Stimulated activated CD8-positive, alpha-beta memory T cell treated with anti-CD3 and anti-CD28 coated beads, Interleukin-12 subunit alpha, Interleukin-12 subunit beta, amount 100 ng/mL, for 4 hours (primary cell): ENCODE data around the gene A1CF.

ENCODE experiments used
- DNase-seq: peaks from one replicate; pipeline ENCODE4 v3.0.0-alpha.2; 2020; ENCODE audit warnings: low read depth

Gene A1CF

GRCh38 chr10:50862719-50863118 lies 22.7 kb downstream of the A1CF start:
- DNase-seq: no peak

GRCh38 chr10:50861370-50861769 lies 24.1 kb downstream of the A1CF start:
- no peak for DNase-seq

GRCh38 chr10:50857579-50857978 lies 27.8 kb downstream of the A1CF start:
- no peak for DNase-seq

GRCh38 chr10:50855461-50855860 lies 30.0 kb downstream of the A1CF start:
- DNase-seq: no peak

- no peak for DNase-seq
Observed at GRCh38 chr10:50855015-50855414, 30.4 kb downstream of the A1CF start.

GRCh38 chr10:50853557-50853956 lies 31.9 kb downstream of the A1CF start:
- DNase-seq: no peak

GRCh38 chr10:50851884-50852671 lies 33.3 kb downstream of the A1CF start:
- no peak for DNase-seq

- DNase-seq: no peak
Observed at GRCh38 chr10:50850578-50851230, 34.7 kb downstream of the A1CF start.

GRCh38 chr10:50846753-50847152 lies 38.7 kb downstream of the A1CF start:
- no peak for DNase-seq

- no peak for DNase-seq
Observed at GRCh38 chr10:50837095-50837494, 48.3 kb downstream of the A1CF start.

- DNase-seq: no peak
Observed at GRCh38 chr10:50832171-50832751, 53.2 kb downstream of the A1CF start.

- no peak for DNase-seq
Observed at GRCh38 chr10:50830066-50830465, 55.4 kb downstream of the A1CF start.

GRCh38 chr10:50824782-50825181 lies 60.6 kb downstream of the A1CF start:
- DNase-seq: no peak

GRCh38 chr10:50823789-50824188 lies 61.6 kb downstream of the A1CF start:
- DNase-seq: no peak

GRCh38 chr10:50809596-50809995 lies 75.8 kb downstream of the A1CF start:
- no peak for DNase-seq

- no peak for DNase-seq
Observed at GRCh38 chr10:50807851-50808776, 77.3 kb downstream of the A1CF start.

GRCh38 chr10:50805981-50806622 lies 79.3 kb downstream of the A1CF start:
- DNase-seq: no peak

GRCh38 chr10:50799595-50799994 lies 85.8 kb downstream of the A1CF start:
- DNase-seq: no peak

- DNase-seq: no peak
Observed at GRCh38 chr10:50798297-50798696, 87.1 kb downstream of the A1CF start.

GRCh38 chr10:50796693-50797092 lies 88.7 kb downstream of the A1CF start:
- no peak for DNase-seq

- DNase-seq: no peak
Observed at GRCh38 chr10:50794490-50794889, 90.9 kb downstream of the A1CF start.
